ENCODE data around the gene RAB6B. TPM values are rescaled to one million over a fixed set of nuclear protein-coding genes. Genes with fewer than 3 reads are reported as not detected.

The RAB6B gene
- total and polyA plus RNA-seq, 2 experiments from 2014 or later = 2.6 to 9.1 TPM

DNA sequence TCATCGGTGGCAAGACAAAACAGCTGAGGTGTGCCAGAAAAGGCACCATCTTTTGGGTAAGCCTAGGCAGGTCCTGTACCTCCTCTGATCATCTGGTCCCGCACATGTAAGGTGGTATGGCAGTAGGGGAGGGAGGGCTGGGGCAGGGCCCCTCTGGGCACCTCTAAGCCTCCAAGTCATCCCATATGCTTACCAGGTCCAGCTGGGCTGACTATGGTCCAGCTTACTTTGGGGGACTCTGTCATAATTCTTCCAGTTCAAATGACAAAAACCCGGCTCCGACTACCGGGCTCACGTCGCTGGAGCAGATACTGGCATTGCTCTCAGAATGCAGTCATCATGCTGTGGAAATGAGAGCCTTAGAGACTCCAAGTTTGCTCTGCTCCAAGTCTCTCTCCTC is 1.9 kb upstream of the RAB6B start:
- no peaks in the 10 kb centered on the region for H4K20me1 ChIP-seq (ENCODE audit: insufficient read depth, poor library complexity, severe bottlenecking)
- H3K27ac ChIP-seq = no peak overlapping the region
- H3K9me2 ChIP-seq (replicated peaks; ENCODE audit: insufficient read depth) = no peaks in the 10 kb centered on the region
- 70% methylated on average over 7 of the region's 7 CpGs for WGBS (ENCODE audit: low lambda C conversion rate, missing lambda C conversion rate)
- H2AFZ ChIP-seq = no peak overlapping the region
- H3K36me3 ChIP-seq (replicated peaks; ENCODE audit: insufficient read depth, low read depth) = no peaks in the 10 kb centered on the region
- no peak overlapping the region for H3K4me3 ChIP-seq
- H3K27me3 ChIP-seq = peaks cover 28% of the 10 kb centered on the region
- no peak for TF ChIP-seq EZH2 (IDR thresholded peaks at IDR 0.05; ENCODE audit: borderline replicate concordance)
- no peak for TF ChIP-seq EZH2phosphoT487 (IDR thresholded peaks at IDR 0.05; ENCODE audit: low read depth, severe bottlenecking, unreplicated experiment)
- TF ChIP-seq, protein P1, sequence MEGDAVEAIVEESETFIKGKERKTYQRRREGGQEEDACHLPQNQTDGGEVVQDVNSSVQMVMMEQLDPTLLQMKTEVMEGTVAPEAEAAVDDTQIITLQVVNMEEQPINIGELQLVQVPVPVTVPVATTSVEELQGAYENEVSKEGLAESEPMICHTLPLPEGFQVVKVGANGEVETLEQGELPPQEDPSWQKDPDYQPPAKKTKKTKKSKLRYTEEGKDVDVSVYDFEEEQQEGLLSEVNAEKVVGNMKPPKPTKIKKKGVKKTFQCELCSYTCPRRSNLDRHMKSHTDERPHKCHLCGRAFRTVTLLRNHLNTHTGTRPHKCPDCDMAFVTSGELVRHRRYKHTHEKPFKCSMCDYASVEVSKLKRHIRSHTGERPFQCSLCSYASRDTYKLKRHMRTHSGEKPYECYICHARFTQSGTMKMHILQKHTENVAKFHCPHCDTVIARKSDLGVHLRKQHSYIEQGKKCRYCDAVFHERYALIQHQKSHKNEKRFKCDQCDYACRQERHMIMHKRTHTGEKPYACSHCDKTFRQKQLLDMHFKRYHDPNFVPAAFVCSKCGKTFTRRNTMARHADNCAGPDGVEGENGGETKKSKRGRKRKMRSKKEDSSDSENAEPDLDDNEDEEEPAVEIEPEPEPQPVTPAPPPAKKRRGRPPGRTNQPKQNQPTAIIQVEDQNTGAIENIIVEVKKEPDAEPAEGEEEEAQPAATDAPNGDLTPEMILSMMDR (IDR thresholded peaks at IDR 0.05; ENCODE audit: poor library complexity) = no peak
- no peaks in the 10 kb centered on the region for H3K9me3 ChIP-seq (ENCODE audit: low read depth)
- DNase-seq (ENCODE audit: low spot score) = no peak
- H3K4me1 ChIP-seq (ENCODE audit: insufficient read depth) = no peaks in the 10 kb centered on the region
- no peaks in the 10 kb centered on the region for H3K79me2 ChIP-seq
- no peak overlapping the region for H3K4me2 ChIP-seq

DNA sequence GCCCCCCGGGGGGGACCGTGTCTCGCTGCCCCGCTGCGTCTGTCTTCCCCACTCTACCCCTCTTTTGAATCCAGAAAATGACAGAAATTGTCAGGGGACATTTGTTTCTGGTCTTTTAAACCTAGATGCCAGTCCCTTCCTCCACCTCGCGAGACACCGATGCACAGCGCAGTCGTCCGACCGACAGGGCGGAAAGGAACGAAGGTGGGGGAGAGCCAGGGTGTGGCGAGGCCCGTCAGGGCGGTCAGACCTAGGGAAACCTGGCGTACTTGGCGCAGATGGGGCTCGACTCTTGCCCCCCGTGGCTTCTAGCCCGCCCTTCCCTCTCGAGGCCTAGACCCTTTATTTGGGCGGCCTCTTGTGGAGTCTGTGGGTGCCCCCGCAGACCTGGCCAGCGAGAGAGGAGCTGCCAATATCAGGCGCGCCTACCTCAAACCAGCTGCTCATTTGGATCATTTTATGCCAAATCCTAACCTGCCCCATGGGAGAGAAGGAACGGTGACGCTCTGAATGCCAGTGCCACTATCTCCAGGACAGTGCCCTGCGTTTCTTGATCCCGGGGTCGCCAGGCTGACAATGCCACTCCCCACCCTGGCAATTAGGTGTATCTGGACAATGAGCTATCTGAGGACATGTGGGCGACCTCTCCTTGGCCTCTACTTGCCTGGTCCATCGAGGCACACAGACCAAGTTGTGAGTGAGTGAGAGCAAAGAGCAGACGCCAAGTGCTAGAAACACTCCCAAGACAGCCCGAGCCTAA is 500 bp upstream of the RAB6B start:
- no peaks in the 10 kb centered on the region for H3K4me1 ChIP-seq (ENCODE audit: insufficient read depth)
- no peaks in the 10 kb centered on the region for H4K20me1 ChIP-seq (ENCODE audit: insufficient read depth, poor library complexity, severe bottlenecking)
- no peaks in the 10 kb centered on the region for H3K79me2 ChIP-seq
- TF ChIP-seq EZH2 (IDR thresholded peaks at IDR 0.05; ENCODE audit: borderline replicate concordance) (no peak), EZH2phosphoT487 (IDR thresholded peaks at IDR 0.05; ENCODE audit: low read depth, severe bottlenecking, unreplicated experiment) (no peak)
- TF ChIP-seq, protein P1 (IDR thresholded peaks at IDR 0.05; ENCODE audit: poor library complexity) = no peak
- H3K4me2 ChIP-seq = peak overlapping the region; percentile 99
- DNase-seq (ENCODE audit: low spot score) = peak; percentile 44
- H3K9me3 ChIP-seq (ENCODE audit: low read depth) = no peaks in the 10 kb centered on the region
- no peak overlapping the region for H3K27ac ChIP-seq
- WGBS (ENCODE audit: low lambda C conversion rate, missing lambda C conversion rate) = 18% methylated on average over 32 of the region's 37 CpGs
- no peaks in the 10 kb centered on the region for H3K36me3 ChIP-seq (replicated peaks; ENCODE audit: insufficient read depth, low read depth)
- peak overlapping the region; percentile 72 for H3K4me3 ChIP-seq
- H3K9me2 ChIP-seq (replicated peaks; ENCODE audit: insufficient read depth) = no peaks in the 10 kb centered on the region
- peaks cover 28% of the 10 kb centered on the region for H3K27me3 ChIP-seq
- H2AFZ ChIP-seq = peak overlapping the region; percentile 97

DNA sequence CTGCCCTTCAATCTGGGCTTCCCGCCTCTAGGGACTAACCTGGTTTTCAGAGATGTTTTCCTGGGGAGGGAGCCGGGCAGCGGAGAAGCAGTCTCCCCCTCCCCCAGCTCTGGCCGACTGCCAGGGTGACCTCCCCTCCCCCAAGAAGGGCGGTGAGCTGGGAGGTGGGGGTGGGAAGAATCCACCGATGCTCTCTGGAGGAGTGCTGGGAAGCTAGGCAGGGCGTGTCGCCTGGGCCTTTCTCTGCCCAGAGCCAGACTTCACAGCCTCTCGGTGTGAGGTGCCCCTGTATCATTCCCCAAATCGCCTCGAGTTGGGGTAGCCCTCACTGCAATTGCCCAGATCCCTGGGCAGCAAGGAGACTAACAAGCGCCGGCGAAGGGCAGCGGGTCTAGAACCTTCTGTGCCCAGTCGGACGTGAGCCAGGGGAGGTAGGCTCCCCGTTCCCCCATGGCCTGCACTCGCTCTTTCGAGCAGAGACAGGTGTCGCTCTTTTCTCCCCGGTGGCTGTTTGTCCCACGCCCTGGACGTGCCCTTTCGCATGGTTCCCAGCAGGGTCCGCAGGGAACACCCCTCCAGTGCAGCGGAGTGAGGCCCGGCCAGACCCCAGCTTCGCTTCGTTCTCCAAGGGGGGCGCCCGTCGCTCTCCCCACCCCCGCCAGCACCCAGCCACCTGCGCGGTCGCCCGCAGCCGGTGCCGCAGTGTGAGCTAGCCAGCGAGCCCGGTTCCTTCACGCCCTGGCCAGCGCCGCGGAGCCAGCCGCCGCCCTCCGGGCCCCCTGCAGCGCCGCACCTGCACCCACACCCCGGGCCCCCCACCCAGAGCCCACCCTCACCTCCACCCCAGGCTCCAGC is 1.1 kb downstream of the RAB6B start:
- H3K4me2 ChIP-seq = peak overlapping the region; percentile 99
- no peaks in the 10 kb centered on the region for H3K4me1 ChIP-seq (ENCODE audit: insufficient read depth)
- peak overlapping the region; percentile 72 for H3K4me3 ChIP-seq
- H3K27me3 ChIP-seq = peaks cover 22% of the 10 kb centered on the region
- 10% methylated on average over 32 of the region's 52 CpGs for WGBS (ENCODE audit: low lambda C conversion rate, missing lambda C conversion rate)
- H3K36me3 ChIP-seq (replicated peaks; ENCODE audit: insufficient read depth, low read depth) = no peaks in the 10 kb centered on the region
- H2AFZ ChIP-seq = peak overlapping the region; percentile 97
- H3K27ac ChIP-seq = no peak overlapping the region
- TF ChIP-seq EZH2phosphoT487 (IDR thresholded peaks at IDR 0.05; ENCODE audit: low read depth, severe bottlenecking, unreplicated experiment) = no peak
- TF ChIP-seq EZH2 (IDR thresholded peaks at IDR 0.05; ENCODE audit: borderline replicate concordance) = no peak
- TF ChIP-seq, protein P1 (IDR thresholded peaks at IDR 0.05; ENCODE audit: poor library complexity) = no peak
- no peaks in the 10 kb centered on the region for H3K9me2 ChIP-seq (replicated peaks; ENCODE audit: insufficient read depth)
- H3K9me3 ChIP-seq (ENCODE audit: low read depth) = no peaks in the 10 kb centered on the region
- peak; percentile 37 for DNase-seq (ENCODE audit: low spot score)
- no peaks in the 10 kb centered on the region for H3K79me2 ChIP-seq
- no peaks in the 10 kb centered on the region for H4K20me1 ChIP-seq (ENCODE audit: insufficient read depth, poor library complexity, severe bottlenecking)
